ENCODE results near the gene SSNA1.

Gene SSNA1, protein sequence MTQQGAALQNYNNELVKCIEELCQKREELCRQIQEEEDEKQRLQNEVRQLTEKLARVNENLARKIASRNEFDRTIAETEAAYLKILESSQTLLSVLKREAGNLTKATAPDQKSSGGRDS

DNA sequence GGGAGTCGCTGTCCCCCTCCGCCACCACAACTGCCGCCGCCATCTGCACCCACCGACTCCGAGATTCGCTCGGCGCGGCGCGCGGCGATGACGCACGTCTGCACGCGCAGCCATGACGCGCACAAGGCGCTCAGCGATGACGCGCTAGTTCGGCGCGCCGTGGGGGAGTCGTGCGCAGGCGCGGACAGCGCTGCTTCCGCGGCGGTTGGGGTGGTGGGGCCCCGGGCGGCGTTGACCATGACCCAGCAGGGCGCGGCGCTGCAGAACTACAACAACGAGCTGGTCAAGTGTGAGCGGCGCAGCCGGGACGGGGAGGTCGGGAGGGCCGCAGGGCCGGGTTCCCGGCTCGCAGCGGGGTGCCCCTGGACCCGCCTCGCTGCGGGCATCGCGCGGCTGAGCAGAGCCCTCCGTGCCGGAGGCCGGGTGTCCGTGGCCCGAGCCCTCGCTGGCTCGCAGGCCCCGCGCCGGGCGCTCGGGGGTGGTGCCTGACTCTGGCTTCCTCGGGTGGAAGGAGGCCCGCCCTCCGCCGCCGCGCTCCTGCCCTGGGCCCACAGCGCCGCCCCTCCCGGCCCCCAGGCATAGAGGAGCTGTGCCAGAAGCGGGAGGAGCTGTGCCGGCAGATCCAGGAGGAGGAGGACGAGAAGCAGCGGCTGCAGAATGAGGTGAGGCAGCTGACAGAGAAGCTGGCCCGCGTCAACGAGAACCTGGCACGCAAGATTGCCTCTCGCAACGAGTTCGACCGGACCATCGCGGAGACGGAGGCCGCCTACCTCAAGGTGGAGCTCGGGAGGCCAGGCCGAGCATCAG is at the start of gene SSNA1, which contains the start of gene ANAPC2:
SSNA1 (plus strand) TSS at position 187 of the 807 bp plus-strand sequence; CDS start at position 238, 51 bp downstream.
ANAPC2 (minus strand) TSS at position 71 of the 807 bp plus-strand sequence; CDS start at position 43, 28 bp downstream.
- DNase-seq (ENCODE audit: low read depth) = peak; percentile 95

DNA sequence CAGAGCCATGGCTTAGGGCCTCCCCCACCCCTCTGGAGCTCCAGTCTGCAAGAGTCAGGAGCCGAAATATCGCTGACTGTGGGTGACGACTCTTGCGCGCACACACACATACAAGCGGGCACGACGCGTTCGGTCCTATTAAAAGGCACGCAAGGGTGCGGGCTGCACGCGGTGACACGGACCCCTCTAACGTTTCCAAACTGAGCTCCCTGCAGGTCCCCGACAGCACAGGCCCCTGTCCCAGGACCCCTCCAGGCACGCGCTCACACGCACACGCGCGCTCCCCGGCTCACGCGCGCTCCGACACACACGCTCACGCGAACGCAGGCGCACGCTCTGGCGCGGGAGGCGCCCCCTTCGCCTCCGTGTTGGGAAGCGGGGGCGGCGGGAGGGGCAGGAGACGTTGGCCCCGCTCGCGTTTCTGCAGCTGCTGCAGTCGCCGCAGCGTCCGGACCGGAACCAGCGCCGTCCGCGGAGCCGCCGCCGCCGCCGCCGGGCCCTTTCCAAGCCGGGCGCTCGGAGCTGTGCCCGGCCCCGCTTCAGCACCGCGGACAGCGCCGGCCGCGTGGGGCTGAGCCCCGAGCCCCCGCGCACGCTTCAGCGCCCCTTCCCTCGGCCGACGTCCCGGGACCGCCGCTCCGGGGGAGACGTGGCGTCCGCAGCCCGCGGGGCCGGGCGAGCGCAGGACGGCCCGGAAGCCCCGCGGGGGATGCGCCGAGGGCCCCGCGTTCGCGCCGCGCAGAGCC is 49.6 kb upstream of the SSNA1 start, which contains the start of gene GRIN1:
GRIN1 (plus strand) TSS at position 433 of the 746 bp plus-strand sequence. CDS start 333 bp downstream, outside the sequence.
- no peak for DNase-seq (ENCODE audit: low read depth)

DNA sequence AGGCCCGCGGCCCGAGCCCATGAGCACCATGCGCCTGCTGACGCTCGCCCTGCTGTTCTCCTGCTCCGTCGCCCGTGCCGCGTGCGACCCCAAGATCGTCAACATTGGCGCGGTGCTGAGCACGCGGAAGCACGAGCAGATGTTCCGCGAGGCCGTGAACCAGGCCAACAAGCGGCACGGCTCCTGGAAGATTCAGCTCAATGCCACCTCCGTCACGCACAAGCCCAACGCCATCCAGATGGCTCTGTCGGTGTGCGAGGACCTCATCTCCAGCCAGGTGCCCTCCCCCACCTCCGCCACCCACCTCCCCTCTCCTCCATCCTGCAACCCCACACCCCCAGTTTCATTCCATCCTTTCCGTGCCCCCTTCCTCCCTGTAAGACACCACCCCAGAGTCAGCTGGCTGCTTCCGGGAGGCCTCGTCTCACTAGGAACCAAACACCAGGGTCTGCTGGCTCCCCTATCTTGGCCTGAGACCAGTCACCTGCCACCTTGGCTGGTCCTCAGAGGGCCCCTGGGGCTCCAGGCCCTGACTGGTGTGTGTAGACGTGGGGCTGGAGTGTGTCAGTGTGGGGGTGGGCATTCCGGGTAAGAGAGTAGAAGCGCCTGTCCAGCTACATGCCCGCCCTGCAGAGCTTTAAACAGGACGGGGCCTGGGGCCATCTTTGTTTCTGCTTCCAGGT is 48.9 kb upstream of the SSNA1 start:
- DNase-seq (ENCODE audit: low read depth) = no peak

DNA sequence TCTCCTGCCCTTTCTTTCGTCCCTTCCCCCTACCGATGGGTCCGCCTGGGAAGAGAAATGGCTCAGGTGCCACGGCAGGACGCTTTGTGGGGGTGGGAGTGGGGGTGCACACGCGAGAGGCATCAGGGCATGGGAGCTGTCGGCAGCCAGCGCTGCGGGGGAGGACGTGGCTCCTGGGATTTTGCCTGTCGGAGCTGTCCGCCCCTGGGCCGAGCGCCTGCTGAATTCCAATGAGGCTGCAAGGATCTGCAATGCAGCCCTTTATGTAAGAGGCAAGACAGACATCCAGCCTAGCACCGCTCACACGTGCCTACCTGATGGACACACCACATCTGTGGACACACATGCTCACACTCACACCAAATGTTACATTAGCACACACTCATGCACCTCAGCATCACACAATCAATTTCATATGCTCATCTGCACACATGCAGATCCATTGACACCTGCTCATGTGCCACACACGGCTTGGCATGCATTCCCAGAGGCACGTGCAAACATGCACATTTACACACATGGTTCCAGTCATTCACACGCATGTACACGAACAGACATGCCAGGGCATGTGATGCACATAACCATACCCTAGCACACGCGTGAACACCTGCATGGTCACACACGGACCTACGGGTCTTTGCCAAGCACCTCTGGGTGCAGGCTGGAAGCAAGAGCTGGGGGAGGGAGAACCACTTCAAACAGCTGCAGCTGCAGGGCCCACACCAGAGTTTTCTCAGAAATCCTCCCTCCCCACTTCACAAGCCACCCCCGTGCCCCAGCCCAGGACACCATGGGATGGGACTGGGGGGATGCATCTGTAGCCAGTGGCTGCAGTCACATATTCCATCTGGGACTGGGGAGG is 48.1 kb upstream of the SSNA1 start:
- DNase-seq (ENCODE audit: low read depth) = no peak

DNA sequence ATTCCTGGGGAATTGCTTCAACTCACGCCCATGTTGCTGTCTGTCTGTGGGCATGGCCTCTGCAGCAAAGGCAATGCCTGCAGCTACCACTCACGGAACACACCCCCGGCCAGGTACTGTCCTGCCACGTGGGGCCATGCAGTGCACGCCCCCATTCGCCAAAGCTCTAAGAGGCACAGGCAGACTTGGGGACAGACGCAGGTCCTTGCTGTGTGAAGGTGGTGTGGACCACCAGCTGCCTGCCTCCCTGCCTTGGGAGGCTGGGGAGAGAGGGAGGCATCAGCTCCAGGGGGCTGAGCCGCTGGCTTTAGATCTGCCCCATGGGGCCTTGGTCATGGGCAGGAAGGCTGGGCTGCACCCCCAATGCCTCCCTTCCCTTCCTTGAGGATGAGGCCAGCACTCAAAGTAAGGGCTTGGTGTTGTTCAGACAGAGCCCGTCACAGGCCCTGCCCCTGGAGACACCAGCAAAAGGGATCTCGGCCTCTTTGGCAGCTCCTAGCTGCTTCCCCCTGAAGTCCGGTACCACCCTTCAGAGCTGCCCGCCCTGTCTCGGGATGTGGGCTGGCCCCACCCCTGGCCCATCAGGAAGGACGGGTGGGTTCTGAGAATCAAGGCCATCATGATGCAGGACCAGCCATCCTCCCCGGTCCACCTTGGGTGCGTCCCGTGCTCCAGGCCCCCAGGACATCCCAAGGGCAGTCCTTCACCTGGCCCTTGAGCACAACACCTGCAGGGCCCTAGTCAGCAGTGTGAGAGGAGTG is 47.2 kb upstream of the SSNA1 start:
- no peak for DNase-seq (ENCODE audit: low read depth)

DNA sequence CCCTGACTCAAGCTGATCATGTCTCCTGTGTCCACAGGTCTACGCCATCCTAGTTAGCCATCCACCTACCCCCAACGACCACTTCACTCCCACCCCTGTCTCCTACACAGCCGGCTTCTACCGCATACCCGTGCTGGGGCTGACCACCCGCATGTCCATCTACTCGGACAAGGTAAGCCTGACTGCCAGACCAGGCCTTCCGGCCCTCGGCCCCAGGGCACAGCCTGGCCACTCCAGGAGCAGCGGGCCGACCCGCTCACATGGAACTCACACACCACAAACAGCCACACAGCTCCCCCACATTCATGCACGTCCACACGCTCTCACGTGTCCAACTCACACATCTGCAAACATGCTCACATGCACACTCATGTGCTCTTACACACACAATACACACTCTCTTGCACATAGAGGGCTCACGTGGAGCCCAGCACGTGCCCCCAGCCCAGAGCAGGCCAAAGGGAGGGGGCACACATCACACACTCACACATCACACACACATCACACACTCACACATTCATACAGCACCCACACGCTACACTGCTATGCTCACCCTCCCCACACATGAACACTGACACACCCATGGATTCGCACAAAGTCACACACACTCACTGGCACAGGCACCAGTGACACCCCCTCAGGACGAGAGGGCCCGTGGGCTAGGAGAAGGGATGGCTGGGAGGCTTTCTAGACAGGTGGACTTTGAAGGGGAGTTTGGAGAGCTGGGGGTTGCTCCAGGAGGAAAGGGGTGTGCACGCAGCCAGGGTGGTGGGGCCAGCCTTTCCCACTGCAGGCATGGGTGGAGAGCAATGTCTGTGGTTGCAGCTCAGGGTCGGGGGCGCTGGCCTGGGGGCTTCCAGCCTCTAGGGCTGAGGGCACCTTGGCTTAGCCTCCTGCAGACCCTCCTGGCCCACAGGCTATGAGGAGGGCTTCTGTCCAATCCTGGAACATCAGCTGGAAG is 46.2 kb upstream of the SSNA1 start:
- no peak for DNase-seq (ENCODE audit: low read depth)

DNA sequence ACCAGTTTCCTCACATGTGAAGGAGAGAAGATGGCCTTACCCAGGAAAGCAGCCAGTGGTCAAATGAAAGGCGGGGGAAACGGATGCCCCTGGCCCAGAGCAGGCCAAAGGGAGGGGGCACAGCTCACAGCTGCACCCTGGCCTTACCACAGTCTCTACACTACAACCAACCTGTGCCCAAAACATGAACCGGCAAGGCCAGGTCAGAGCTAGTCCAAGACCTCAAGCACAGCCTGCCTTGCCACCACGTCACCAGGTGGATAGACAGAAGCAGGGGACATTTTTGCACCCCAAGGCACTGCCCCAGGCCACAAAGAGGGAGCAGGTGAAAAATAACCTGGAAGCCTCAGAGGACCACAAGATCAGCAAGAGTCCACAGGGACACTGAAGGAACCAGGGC is 45.0 kb upstream of the SSNA1 start:
- no peak for DNase-seq (ENCODE audit: low read depth)

DNA sequence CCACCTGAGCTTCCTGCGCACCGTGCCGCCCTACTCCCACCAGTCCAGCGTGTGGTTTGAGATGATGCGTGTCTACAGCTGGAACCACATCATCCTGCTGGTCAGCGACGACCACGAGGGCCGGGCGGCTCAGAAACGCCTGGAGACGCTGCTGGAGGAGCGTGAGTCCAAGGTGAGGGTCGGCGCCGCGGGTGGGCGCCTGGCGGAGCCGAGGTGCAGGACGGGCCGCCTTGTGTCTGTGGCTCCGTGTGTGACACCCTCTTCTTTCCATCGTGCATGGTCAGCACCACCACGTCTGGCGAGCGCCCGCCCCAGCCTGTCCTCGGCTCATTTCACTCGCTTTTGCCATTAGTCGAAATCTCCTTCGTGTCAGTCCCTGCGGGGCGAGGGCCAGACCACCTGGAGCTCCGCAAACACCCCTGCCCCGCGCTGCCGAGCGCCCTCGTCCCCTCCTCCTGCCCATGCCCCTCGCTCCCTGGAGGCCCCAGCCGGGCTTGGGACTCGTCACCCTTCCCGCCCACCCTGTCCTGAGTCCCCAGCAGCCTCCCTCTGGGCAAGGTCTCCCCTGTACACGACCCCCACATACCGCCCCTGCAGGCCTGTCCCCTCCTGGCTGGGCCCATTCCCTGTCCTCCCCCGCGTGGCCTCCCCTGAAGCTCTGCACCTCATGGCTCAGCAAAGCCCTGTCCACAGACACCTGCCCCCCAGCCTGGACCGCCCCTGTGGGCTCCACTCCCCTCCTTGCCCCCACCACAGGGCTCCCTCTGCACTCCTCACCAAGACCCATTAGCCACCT is 42.5 kb upstream of the SSNA1 start:
- DNase-seq (ENCODE audit: low read depth) = no peak

DNA sequence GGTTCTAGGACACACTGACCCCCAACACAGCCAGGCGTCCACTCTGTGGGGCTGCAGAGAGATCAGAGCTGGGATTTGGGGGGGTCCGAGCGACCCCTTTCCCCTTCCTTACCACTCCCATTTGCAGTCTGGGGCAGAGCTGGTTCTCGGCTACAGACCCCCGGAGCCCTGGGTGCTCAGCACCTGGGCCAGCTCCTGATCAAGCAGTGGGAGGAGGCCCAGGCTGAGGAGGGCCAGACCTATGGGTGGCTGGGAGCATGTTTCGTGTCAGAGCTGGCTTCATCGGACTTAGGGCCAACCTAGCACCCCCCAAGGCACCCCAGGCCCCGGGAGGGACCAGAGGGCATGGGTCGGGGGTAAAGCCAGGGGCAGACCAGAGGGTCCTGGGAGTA is 42.0 kb upstream of the SSNA1 start:
- DNase-seq (ENCODE audit: low read depth) = no peak

DNA sequence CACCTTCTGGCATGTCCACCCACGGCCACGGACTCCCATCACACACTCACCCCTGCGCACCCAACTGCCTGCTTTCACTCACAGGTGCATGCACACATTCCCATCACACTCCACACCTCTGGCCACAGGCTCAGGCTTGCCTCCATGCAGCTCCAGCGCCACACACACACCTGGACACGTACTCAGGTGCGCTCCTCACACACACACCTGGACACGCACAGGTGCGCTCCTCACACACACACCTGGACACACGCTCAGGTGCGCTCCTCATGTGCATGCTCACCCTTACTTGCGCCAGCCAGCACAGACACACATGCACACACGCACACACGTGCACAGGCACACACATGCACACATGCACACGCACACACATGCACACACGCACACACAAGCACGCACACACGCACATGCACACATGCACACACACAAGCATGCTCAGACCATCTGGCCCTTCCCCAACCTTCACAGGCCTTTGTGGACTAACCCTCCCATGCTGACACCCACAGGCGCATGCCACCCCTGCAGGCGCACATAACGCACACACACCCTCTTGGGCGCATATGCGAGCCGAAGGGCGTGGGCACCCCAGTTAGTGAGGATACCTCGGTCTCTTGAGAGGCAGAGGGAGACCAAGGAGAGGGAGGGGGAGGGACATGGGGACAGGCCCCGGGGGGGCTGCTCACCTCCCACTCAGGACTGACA is 41.2 kb upstream of the SSNA1 start:
- no peak for DNase-seq (ENCODE audit: low read depth)

DNA sequence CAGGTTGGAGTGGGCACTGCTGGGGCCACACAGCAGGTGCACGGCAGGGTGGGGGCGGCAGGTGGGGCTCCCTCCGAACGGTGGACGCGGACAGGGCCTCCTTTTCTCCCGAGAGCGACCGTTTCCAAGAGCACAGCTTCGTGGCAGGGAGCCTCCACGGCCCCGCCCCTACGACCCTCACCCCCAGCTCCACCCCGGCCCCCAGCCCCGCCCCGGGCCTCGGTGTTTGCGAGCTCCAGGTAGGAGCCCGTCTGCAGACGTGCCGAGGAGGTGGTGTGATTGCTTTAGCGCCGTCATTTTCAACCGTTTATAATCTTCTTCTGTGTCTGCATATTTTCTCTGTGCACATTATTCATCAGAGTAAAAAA is 40.7 kb upstream of the SSNA1 start:
- no peak for DNase-seq (ENCODE audit: low read depth)

DNA sequence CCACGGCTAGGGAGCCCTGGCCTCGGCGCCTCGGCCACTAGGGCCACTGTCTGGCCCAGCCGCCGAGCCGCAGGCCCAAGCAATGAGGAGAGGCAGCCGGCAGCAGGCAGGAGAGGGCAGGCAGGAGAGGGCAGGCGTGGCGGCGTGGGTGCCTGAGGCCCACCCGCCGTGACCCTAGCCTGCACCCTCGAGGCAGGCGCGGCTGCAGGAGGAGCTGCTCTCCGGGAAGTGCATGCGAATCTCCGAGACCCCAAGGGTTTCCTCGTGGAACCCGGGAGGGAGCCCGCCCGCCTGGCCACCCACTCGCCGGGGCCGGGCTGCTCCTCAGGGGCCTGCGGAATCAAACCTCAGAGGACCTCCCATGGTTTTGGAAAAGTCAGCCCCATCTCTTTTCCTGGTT is 40.2 kb upstream of the SSNA1 start:
- no peak for DNase-seq (ENCODE audit: low read depth)

DNA sequence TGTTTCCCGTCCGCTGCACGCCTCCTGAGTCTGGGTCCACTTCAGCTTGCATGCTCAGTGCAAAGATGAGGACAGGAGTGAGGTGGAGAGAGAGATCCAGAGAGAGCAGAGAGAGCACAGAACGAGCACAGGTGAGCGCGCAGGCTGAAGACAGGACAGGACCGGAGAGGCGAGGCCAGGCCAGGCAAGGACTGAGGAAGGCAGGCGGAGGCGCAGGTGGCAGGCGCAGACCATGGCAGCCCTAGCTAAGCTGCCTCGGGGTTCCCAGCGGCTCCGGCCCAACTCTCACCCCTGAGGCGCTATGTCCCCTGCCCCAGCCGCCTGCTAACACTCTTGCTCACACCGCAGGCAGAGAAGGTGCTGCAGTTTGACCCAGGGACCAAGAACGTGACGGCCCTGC is 39.8 kb upstream of the SSNA1 start:
- DNase-seq (ENCODE audit: low read depth) = no peak

DNA sequence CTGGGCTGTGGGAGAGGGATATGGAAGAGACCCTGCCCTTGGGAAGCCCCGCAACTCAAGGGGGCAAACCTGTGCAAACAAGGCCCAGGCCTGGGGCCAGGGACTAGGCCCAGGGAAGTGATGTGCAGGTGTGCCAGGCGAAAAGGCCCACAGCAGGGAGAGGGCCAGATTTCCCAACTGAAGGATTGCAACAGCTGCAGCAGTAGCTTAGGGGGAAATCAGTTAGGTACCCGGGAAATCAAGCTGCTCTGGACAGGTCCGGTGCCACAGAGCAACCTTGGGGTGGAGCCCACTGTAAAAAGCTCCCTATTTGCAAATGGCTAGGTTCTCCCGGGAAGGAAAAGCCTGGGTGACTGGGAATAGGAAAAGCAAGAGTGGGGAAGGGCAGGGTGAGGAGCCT is 39.1 kb upstream of the SSNA1 start:
- no peak for DNase-seq (ENCODE audit: low read depth)

DNA sequence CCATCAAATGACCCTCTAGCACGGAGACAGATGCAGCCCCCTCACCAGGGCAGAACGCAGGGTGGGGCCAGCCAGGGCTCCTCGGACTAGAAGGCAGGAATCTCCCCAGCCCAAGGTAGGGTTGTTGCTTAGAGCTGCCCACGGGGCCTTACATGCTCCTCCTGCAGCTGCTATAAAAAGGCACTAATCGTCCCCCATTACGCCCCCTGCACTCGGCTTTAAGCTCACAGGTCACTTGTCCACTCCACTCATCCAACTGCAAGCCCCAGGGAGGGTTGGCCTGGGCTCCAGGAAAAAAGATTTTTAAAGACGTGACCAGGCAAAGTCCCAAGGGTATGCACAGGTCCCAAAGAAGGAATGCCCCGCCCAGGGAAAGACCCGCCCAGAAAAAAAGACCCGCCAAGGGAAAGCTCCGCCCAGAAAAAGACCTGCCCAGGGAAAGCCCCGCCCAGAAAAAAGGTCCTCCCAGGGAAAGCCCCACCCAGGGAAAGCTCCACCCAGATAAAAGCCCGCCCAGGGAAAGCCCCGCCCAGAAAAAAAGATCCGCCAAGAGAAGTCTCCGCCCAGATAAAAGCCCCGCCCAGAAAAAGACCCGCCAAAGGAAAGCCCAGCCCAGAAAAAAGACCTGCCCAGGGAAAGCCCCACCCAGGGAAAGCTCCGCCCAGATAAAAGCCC is 38.4 kb upstream of the SSNA1 start:
- peak; percentile 39 for DNase-seq (ENCODE audit: low read depth)

DNA sequence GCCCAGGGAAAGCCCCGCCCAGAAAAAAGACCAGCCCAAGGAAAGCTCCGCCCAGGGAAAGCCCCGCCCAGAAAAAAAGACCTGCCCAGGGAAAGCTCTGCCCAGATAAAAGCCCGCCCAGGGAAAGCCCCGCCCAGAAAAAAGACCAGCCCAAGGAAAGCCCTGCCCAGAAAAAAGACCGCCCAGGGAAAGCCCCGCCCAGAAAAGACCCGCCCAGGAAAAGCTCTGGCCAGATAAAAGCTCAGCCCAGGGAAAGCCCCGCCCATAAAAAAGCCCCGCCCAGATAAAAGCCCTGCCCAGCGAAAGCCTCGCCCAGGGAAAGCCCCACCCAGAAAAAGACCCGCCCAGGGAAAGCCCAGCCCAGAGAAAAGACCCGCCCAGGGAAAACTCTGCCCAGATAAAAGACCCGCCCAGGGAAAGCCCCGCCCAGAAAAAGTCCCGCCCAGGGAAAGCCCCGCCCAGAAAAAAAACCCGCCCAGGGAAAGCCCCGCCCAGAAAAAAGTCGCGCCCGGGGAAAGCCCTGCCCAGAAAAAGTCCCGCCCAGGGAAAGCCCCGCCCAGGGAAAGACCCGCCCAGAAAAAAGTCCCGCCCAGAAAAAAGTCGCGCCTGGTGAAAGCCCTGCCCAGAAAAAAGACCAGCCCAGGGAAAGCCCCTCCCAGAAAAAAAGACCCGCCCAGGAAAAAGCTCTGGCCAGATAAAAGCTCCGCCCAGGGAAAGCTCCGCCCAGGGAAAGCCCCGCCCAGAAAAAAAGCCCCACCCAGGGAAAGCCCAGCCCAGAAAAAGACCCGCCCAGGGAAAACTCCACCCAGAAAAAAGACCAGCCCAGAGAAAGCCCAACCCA is 37.6 kb upstream of the SSNA1 start:
- peak; percentile 64 for DNase-seq (ENCODE audit: low read depth)

Measured in ELR (cell line).